MM.1S (cell line): Measurements from ENCODE around the gene HSPG2.

ENCODE experiments used
- CTCF ChIP-seq: fragments of 300-600 bp; sonication (generic); IDR thresholded peaks from 2 replicates; pipeline ENCODE4 v1.5.1; 2016; ENCODE audit warnings: antibody characterized with exemption, low read length, mixed read lengths
- EZH2 ChIP-seq: fragments of 300-600 bp; sonication (generic); optimal IDR thresholded peaks from 2 replicates; pipeline ENCODE3; 2017; ENCODE audit warnings: low read depth, mild to moderate bottlenecking, antibody characterized with exemption, low read length, mixed read lengths
- EZH2phosphoT487 ChIP-seq: fragments of 300-600 bp; sonication (generic); IDR thresholded peaks from 2 replicates; pipeline ENCODE4 v1.6.1; 2018; ENCODE audit warnings: antibody characterized with exemption, low read length

DNA sequence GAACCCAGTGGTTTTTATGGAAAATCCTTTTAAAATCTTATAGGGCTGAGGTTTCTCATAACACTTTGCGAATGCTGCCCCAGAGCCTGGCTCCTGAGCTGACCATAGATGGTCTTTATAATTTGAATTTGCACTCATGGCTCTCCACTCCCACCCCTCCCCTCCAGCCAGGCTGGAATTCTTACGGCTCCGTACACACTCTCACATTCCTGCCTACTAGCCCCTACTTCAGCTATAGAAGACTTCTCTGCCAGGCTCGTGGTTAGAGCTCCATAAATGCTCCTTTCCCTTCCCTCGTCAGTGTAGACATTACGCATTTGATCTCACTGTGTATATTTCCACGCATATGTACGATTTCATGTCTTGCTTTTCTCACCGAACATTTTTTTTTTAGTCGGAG is 5.4 kb upstream of the HSPG2 start:
- TF ChIP-seq CTCF (no peak), EZH2 (no peak), EZH2phosphoT487 (no peak)
